Thoracic aorta (tissue), 2 donors: ENCODE results near the gene SPI1. TPM values are rescaled to one million over a fixed set of nuclear protein-coding genes. Genes with fewer than 3 reads are reported as not detected.

Experiments used
- ATAC-seq: fragments of 150-250 bp; one replicate; pipeline ENCODE4 v1.8.0; 2017; ENCODE audit warnings: low read depth; ENCODE audit not compliant: insufficient number of reproducible peaks, low FRiP score
- DNase-seq: peaks from one replicate; pipeline ENCODE4 v3.0.0-alpha.2; 2020; ENCODE audit warnings: low spot score
- H3K27ac ChIP-seq, 2 donors: fragments of 200-600 bp; sonication (generic); 1 replicate in 1 of 2; 2 replicates in 1 of 2; pipeline ENCODE4 v1.5.1; 2016; ENCODE audit warnings: mild to moderate bottlenecking in 2 of 2, moderate library complexity in 2 of 2
- H3K27me3 ChIP-seq: fragments of 200-600 bp; sonication (generic); replicated peaks from 2 replicates; pipeline ENCODE4 v1.6.0; 2016; ENCODE audit warnings: mild to moderate bottlenecking; ENCODE audit not compliant: insufficient read depth
- H3K36me3 ChIP-seq: fragments of 200-600 bp; sonication (generic); one replicate; pipeline ENCODE4 v1.5.1; 2016
- H3K4me1 ChIP-seq, 2 donors: fragments of 200-600 bp; sonication (generic); 1 replicate in 1 of 2; 2 replicates in 1 of 2; pipeline versions ENCODE4 v1.5.1 to v1.6.0; 2016; ENCODE audit warnings: low read depth in 2 of 2, mild to moderate bottlenecking in 1 of 2; ENCODE audit not compliant: control insufficient read depth in 1 of 2
- H3K4me3 ChIP-seq: fragments of 200-600 bp; sonication (generic); 2 replicates; pipeline ENCODE4 v1.5.1; 2016; ENCODE audit warnings: mild to moderate bottlenecking
- H3K9me3 ChIP-seq: fragments of 200-600 bp; sonication (generic); 2 replicates; pipeline ENCODE4 v1.5.1; 2016
- total RNA-seq, 2 donors: library from RNA; depleted of rRNA; stranded (reverse); fragments of >200 nt; gene quantifications; one replicate each; pipeline versions ENCODE4 v1.1.0 to v1.2.3, GENCODE V29; 2016
- TF ChIP-seq, protein P1 (sequence below): fragments of 200-600 bp; sonication (generic); IDR thresholded peaks from one replicate; pipeline ENCODE4 v1.5.1; 2019; ENCODE audit warnings: antibody characterized with exemption

Gene SPI1
- total RNA-seq, 2 donors from 2014 or later: 35.0 to 44.4 TPM

GRCh38 chr11:47390422-47390760 is 12.0 kb upstream of the SPI1 start:
- TF ChIP-seq, protein P1, sequence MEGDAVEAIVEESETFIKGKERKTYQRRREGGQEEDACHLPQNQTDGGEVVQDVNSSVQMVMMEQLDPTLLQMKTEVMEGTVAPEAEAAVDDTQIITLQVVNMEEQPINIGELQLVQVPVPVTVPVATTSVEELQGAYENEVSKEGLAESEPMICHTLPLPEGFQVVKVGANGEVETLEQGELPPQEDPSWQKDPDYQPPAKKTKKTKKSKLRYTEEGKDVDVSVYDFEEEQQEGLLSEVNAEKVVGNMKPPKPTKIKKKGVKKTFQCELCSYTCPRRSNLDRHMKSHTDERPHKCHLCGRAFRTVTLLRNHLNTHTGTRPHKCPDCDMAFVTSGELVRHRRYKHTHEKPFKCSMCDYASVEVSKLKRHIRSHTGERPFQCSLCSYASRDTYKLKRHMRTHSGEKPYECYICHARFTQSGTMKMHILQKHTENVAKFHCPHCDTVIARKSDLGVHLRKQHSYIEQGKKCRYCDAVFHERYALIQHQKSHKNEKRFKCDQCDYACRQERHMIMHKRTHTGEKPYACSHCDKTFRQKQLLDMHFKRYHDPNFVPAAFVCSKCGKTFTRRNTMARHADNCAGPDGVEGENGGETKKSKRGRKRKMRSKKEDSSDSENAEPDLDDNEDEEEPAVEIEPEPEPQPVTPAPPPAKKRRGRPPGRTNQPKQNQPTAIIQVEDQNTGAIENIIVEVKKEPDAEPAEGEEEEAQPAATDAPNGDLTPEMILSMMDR: no peak
- no peak for ATAC-seq

DNA sequence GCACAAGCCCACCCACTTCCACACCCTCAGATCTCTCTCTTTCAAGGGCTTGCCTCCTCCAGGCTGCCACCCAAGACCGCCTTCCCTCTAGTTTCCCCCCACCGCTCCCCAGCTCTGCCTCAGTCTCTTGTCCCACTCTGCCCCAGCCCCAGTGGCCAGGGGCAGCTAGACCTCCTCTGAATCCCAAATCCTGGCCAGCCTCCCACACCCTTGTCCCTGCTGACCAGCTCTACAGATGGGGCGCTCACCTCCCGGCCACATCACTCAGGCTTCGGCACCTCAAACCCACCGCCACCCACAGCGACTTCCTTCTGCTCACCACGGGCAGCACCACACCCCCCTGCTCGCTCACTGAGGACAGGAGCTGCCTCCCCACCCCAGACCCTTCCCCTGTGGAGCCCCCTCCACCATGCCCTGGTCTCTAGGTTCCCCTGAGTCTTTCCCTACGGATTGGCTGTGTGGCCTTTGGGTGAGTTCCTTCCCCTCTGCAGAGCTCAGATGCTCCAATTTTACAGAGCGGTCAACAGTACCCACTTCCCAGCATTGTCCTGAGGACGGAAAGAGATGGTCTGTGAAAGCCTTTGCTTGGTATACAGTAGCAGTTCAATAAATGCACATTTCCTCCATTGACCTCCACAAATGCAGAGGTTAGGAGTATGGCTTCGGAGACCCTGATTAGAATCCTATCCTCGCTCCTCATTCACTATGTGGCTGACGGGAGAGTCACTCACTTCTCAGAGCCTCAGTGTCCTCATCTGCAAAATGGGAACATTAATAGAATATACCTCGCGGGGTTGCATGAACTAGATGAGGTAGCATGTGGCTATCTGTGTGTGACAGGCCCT is 11.5 kb upstream of the SPI1 start:
- peak overlapping the region in 1 of 2 donors; percentile 45 for H3K27ac ChIP-seq
- no peaks in the 10 kb centered on the region for H3K4me1 ChIP-seq
- no peaks in the 10 kb centered on the region for H3K9me3 ChIP-seq
- TF ChIP-seq, protein P1: no peak
- H3K36me3 ChIP-seq: no peaks in the 10 kb centered on the region
- no peaks in the 10 kb centered on the region for H3K27me3 ChIP-seq
- DNase-seq: no peak
- H3K4me3 ChIP-seq: no peak overlapping the region
- no peak for ATAC-seq

More at GRCh38 chr11:47390422-47390760, 12.0 kb upstream of the SPI1 start:
- Histone ChIP-seq H3K27me3 (no peaks in the 10 kb centered on the region), H3K27ac (peak overlapping the region in 1 of 2 donors; percentile 45), H3K36me3 (no peaks in the 10 kb centered on the region), H3K4me1 (no peaks in the 10 kb centered on the region), H3K9me3 (no peaks in the 10 kb centered on the region), H3K4me3 (no peak overlapping the region)
- no peak for DNase-seq

- DNase-seq (no peak), ATAC-seq (no peak)
- no peaks in the 10 kb centered on the region for H3K9me3 ChIP-seq
- H3K27ac ChIP-seq: peak overlapping the region in 1 of 2 donors; percentile 12
- TF ChIP-seq, protein P1: no peak
- H3K4me1 ChIP-seq: no peaks in the 10 kb centered on the region
- H3K4me3 ChIP-seq: no peak overlapping the region
- no peaks in the 10 kb centered on the region for H3K36me3 ChIP-seq
- no peaks in the 10 kb centered on the region for H3K27me3 ChIP-seq
Measured at GRCh38 chr11:47388697-47389576, 10.6 kb upstream of the SPI1 start.

DNA sequence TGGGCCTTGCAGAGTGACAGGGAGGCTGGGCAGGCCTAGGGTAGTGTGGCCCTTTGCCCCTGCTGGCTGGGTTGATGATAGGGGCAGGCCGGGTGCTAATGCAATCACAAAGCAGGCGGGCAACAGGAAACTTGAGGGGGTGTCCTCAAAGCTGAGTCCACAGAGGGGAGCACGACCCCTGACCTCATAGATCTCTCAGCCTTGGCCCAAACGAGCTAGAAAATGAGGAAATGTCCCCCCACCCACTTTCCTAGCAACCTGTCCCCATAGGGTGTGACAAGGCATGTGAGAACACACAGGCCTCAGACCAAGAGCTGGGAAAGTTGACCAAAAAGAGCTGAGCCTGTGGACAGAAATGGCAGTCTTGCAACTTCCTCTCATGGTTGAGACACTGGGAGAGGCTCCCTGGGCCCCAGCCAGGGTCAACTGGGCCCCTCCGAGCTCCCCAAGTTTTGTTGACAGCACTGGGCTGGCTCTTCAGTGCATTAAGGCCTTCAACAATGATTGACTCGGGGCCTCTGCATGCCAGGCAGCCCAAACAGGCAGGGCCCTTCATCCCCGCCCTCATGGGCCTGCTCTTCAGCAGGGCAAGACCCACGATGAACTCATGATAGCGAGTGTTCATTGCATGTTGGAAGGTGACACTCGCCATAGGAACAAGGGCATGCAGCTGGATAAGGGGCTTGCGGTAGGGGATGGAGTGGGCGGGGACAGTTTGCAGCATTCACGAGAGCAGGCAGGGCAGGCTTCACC is 9.8 kb upstream of the SPI1 start:
- DNase-seq (no peak), ATAC-seq (no peak)
- Histone ChIP-seq H3K36me3 (no peaks in the 10 kb centered on the region), H3K4me3 (no peak overlapping the region), H3K27ac (peak overlapping the region in 1 of 2 donors; percentile 12), H3K4me1 (no peaks in the 10 kb centered on the region), H3K9me3 (no peaks in the 10 kb centered on the region), H3K27me3 (no peaks in the 10 kb centered on the region)
- TF ChIP-seq, protein P1: no peak
